ENCODE measurements around the gene RAD51.

DNA sequence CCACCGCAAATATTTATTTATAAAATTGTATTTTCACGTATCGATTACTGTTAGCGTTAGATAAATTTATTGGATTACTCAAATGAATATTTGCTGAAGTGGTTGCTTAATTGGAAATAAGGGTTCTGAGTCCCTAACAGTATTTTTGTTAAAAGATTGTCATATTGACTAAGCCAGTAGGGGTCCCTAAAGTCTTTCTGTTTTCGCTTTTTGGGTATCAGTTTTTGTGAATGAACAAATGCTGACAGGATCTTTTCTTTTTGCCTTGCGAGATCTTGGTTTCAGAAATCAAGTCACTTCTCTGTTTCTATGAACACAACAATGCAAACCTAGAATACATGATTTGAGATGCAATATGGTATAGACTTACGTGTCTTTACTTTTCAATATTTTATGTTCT, 7.1 kb downstream of the RAD51 start:
- TF ChIP-seq, protein P1, sequence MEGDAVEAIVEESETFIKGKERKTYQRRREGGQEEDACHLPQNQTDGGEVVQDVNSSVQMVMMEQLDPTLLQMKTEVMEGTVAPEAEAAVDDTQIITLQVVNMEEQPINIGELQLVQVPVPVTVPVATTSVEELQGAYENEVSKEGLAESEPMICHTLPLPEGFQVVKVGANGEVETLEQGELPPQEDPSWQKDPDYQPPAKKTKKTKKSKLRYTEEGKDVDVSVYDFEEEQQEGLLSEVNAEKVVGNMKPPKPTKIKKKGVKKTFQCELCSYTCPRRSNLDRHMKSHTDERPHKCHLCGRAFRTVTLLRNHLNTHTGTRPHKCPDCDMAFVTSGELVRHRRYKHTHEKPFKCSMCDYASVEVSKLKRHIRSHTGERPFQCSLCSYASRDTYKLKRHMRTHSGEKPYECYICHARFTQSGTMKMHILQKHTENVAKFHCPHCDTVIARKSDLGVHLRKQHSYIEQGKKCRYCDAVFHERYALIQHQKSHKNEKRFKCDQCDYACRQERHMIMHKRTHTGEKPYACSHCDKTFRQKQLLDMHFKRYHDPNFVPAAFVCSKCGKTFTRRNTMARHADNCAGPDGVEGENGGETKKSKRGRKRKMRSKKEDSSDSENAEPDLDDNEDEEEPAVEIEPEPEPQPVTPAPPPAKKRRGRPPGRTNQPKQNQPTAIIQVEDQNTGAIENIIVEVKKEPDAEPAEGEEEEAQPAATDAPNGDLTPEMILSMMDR (IDR thresholded peaks at IDR 0.05): peak; percentile 19 to 30 (median 24)
- TF ChIP-seq POLR2A (IDR thresholded peaks at IDR 0.05): no peak
